ENCODE measurements around the gene NECTIN2. TPM values are rescaled to one million over a fixed set of nuclear protein-coding genes. Genes with fewer than 3 reads are reported as not detected.
"Not testable (repeated sequence)": the region's sequence is repeated elsewhere in the genome, so short reads cannot be mapped to it uniquely, and the experiment has no call there.

Gene NECTIN2
- total RNA-seq, 1 donor from 2014 or later: not detected

DNA sequence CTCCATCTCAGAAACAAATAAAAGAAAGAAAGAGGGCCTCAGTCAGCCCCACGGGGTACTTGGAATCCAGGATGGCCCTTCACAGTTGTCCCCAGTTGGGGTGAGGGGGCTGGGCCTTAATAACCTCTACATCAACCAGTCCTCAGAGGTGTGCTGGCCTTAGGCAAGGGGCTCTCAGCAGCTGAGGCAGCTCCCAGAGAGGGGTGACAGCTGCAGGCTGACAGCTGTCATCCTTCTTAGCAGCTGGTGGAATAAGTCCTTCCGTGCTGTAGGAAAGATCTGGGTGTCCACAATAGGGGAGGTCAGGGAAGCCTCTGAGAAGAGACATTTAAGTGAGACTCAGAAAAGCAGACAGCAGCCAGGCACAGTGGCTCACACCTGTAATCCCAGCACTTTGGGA lies 29.8 kb upstream of the NECTIN2 start:
- intact Hi-C loops (cut with micrococcal nuclease): no loop called here

GRCh38 chr19:44817725-44818465 lies 28.2 kb upstream of the NECTIN2 start:
- intact Hi-C loops (cut with micrococcal nuclease): no loop called here

DNA sequence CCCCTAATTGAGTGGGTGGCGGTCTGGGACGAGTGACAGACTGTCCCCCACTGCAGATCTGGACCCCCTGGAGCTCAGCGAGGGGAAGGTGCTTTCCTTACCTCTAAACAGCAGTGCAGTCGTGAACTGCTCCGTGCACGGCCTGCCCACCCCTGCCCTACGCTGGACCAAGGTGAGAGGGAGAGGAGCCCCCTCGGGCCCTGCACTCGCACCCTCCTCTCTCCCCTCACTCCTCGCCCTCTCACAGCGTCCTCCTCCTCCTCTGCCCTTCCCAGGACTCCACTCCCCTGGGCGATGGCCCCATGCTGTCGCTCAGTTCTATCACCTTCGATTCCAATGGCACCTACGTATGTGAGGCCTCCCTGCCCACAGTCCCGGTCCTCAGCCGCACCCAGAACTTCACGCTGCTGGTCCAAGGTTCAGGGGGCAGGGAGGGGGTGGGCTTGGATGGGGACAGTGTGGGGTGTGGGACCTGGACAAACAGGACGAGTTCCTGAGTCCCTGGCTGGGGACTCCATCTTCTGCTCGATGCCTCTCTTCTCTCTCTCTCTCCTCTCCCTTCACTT lies 27.5 kb upstream of the NECTIN2 start:
- intact Hi-C loops (cut with micrococcal nuclease): no loop called here

DNA sequence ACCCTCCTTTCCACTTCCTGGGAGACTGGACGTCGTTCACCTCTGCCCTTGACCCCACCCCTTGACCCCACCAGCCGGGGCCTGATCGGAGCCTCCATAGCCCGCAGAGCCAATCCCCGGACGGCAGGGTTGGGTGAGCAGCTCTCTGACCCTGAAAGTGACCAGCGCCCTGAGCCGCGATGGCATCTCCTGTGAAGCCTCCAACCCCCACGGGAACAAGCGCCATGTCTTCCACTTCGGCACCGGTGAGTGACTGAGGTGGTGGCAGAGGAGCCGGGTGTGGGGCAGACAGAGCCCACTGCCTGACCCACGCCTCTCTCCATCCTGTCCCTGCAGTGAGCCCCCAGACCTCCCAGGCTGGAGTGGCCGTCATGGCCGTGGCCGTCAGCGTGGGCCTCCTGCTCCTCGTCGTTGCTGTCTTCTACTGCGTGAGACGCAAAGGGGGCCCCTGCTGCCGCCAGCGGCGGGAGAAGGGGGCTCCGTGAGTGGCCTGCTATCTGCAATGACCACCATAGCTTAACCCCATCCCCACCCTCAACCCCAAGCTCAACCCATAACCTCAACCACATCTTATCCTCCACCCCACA lies 26.8 kb upstream of the NECTIN2 start:
- intact Hi-C loops (cut with micrococcal nuclease): no loop called here

DNA sequence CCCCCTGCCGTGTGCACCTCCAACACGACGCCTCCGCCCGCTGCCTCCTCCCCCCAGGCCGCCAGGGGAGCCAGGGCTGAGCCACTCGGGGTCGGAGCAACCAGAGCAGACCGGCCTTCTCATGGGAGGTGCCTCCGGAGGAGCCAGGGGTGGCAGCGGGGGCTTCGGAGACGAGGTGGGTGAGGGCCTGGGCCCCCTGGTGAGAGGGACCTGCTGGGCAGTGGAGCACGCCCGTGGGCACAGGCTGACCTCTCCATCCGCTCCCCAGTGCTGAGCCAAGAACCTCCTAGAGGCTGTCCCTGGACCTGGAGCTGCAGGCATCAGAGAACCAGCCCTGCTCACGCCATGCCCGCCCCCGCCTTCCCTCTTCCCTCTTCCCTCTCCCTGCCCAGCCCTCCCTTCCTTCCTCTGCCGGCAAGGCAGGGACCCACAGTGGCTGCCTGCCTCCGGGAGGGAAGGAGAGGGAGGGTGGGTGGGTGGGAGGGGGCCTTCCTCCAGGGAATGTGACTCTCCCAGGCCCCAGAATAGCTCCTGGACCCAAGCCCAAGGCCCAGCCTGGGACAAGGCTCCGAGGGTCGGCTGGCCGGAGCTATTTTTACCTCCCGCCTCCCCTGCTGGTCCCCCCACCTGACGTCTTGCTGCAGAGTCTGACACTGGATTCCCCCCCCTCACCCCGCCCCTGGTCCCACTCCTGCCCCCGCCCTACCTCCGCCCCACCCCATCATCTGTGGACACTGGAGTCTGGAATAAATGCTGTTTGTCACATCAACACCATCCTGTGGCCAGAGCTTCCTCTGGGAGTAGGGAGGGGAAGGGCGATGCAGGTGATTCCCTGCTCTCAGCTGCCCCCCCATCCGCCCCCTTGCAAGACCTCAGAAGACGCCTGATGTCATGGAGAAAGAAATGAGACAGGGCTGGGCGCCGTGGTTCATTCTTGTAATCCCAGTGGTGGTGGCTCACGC lies 25.2 kb upstream of the NECTIN2 start:
- intact Hi-C loops (cut with micrococcal nuclease): no loop called here

DNA sequence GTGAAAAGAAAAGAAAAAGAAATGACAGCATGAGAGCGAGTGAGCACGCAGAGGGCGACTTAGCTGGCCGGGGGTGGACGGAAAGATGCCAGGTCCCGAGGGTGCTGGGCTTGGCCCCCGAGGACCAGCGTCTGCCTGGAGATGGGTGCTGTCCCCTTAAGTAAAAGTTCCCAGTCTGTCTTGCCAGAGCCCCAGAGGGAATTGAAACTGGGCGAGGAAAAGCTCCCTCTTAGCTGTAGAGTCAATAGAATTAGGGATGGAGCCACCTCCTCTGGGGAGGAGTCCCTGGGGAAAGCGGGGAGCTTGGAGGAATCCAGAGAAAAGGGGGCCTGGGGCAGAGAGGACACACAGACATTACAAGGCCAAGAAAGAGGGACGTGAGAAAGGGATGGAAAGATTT lies 23.9 kb upstream of the NECTIN2 start:
- intact Hi-C loops (cut with micrococcal nuclease): no loop called here

GRCh38 chr19:44822670-44823372 lies 23.3 kb upstream of the NECTIN2 start:
- intact Hi-C loops (cut with micrococcal nuclease): no loop called here

DNA sequence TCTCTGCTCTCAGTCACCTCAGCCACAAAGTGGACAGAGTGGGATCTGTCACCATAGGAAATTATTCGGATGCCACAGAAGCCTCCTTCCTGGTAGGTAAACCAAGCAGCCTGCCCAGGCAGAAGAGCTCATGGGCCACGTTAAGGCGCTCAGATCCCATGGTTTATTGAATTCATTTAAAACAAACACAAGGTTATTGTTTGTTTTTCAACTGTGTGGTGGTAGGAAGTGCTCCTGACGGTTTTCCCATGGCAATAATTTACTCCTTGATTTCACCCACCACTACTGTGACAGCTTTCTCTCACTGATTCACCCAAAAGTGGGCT lies 22.8 kb upstream of the NECTIN2 start:
- intact Hi-C loops (cut with micrococcal nuclease): no loop called here

- intact Hi-C loops (cut with micrococcal nuclease): no loop called here
These were observed 21.3 kb upstream of the NECTIN2 start for GRCh38 chr19:44824761-44825160.

GRCh38 chr19:44832875-44833274 lies 13.2 kb upstream of the NECTIN2 start:
- intact Hi-C loops (cut with micrococcal nuclease): not testable (repeated sequence)

DNA sequence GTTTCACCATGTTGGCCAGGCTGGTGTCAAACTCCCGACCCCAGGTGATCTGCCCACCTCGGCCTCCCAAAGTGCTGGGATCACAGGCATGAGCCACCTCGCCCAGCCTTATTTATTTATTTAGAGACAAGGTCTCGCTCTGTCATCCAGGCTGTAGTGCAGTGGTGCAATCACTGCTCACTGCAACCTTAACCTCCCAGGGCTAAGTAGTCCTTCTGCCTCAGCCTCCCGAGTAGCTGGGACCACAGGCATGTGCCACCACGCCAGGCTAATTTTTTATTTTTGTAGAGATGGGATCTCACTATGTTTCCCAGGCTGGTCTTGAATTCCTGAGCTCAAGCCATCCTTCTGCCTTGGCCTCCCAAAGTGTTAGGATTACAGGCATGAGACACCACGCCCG lies 11.7 kb upstream of the NECTIN2 start:
- intact Hi-C loops (cut with micrococcal nuclease): not testable (repeated sequence)

DNA sequence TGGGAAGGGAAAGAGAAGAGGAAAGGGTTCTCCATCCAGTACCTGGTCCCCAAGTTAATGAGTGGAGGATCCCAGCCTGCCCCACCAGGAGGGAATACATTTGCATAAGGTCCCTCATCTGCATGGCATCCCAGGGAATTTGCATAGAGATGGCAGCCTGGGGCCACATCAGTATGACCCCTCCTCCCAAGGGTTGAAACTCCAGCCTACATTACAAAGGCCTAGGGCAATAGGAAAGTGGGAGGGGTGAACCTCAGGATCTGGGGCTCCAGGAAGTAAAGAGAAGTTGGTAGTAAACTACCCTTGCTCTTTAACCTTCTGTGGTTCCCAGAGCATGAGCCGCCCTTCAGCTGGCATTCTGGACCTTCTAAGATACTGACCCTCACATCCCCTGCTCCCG lies 6.8 kb upstream of the NECTIN2 start:
- intact Hi-C loops (cut with micrococcal nuclease): no loop called here

DNA sequence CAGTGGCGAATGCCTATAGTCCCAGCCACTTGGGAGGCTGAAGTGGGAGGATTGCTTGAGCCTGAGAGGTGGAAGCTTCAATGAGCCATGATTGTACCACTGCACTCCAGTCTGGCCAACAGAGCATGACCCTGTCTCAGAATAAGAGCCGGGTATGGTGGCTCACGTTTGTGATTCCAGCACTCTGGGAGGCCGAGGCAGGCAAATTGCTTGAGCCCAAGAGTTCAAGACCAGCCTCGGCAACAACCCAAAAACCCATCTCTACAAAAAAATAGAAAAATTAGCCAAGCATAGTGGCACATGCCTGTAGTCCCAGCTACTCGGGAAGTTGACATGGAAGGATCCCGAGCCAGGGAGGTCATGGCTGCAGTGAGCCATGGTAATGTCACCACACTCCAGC lies 5.3 kb upstream of the NECTIN2 start:
- intact Hi-C loops (cut with micrococcal nuclease): loop anchor here (10.0 kb wide), 1 partner anchor 146 kb away; the partner anchor contains the start of gene CEACAM16

- intact Hi-C loops (cut with micrococcal nuclease): loop anchor here (10.0 kb wide), 1 partner anchor 146 kb away; the partner anchor contains the start of gene CEACAM16
These were observed 4.9 kb upstream of the NECTIN2 start for GRCh38 chr19:44841231-44841630.

GRCh38 chr19:44845286-44845611 lies 848 bp upstream of the NECTIN2 start:
- intact Hi-C loops (cut with micrococcal nuclease): loop anchor here (1.0 to 10.0 kb wide), 3 partner anchors 45 to 150 kb away; partner anchors contain the start of gene CEACAM16

GRCh38 chr19:44846455-44847143 lies 502 bp downstream of the NECTIN2 start:
- intact Hi-C loops (cut with micrococcal nuclease): loop anchor here (2.0 to 10.0 kb wide), 2 partner anchors 44 to 152 kb away; partner anchors contain the start of genes CEACAM16 and TOMM40

GRCh38 chr19:44847144-44848035 lies 1.3 kb downstream of the NECTIN2 start:
- intact Hi-C loops (cut with micrococcal nuclease): loop anchor here (2.0 to 10.0 kb wide), 2 partner anchors 43 to 153 kb away; partner anchors contain the start of genes CEACAM16 and TOMM40

GRCh38 chr19:44848036-44848811 lies 2.1 kb downstream of the NECTIN2 start:
- intact Hi-C loops (cut with micrococcal nuclease): loop anchor here (10.0 kb wide), 1 partner anchor 153 kb away; the partner anchor contains the start of gene CEACAM16
